H1 (cell line): ENCODE results near the gene MARS1. TPM values are rescaled to one million over a fixed set of nuclear protein-coding genes. Genes with fewer than 3 reads are reported as not detected.

Source experiments
- ASH2L ChIP-seq: fragments of 200-600, 300-600 bp; sonication (generic); IDR thresholded peaks from one replicate; pipeline ENCODE4 v1.7.1; 2017; ENCODE audit warnings: low read length
- CHD2 ChIP-seq: IDR thresholded peaks from 2 replicates; pipeline ENCODE4 v1.6.1; 2012; ENCODE audit warnings: low read length, improper control_type of control experiment
- CTBP2 ChIP-seq: IDR thresholded peaks from 2 replicates; pipeline ENCODE4 v1.7.0; 2011; ENCODE audit warnings: borderline replicate concordance, mild to moderate bottlenecking, moderate library complexity, mixed read lengths, low read length; ENCODE audit not compliant: insufficient read depth, insufficient read length
- E2F6 ChIP-seq: IDR thresholded peaks from 2 replicates; pipeline ENCODE4 v1.6.1; 2012; ENCODE audit warnings: inconsistent platforms
- EZH2 ChIP-seq: fragments of 200-600 bp; sonication (generic); IDR thresholded peaks from 2 replicates; pipeline ENCODE4 v1.7.1; 2012; ENCODE audit warnings: low read depth, mild to moderate bottlenecking, moderate library complexity, low read length, inconsistent platforms; ENCODE audit not compliant: severe bottlenecking
- FOSL1 ChIP-seq: IDR thresholded peaks from 2 replicates; pipeline ENCODE4 v1.6.1; 2011; ENCODE audit warnings: mild to moderate bottlenecking, low read depth, low read length, moderate library complexity; ENCODE audit not compliant: insufficient read depth
- KDM1A ChIP-seq: fragments of 200-600, 300-600 bp; sonication (generic); IDR thresholded peaks from 2 replicates; pipeline ENCODE4 v1.7.1; 2016; ENCODE audit warnings: mild to moderate bottlenecking, low read length, borderline replicate concordance
- MAFK ChIP-seq: IDR thresholded peaks from 2 replicates; pipeline ENCODE4 v1.6.1; 2012; ENCODE audit warnings: low read depth, mild to moderate bottlenecking, improper control_type of control experiment, low read length
- NANOG ChIP-seq: IDR thresholded peaks from 2 replicates; pipeline ENCODE4 v1.6.1; 2011; ENCODE audit warnings: low read length, low read depth, mild to moderate bottlenecking, inconsistent platforms; ENCODE audit not compliant: insufficient read depth, poor library complexity, severe bottlenecking
- NRF1 ChIP-seq: IDR thresholded peaks from 2 replicates; pipeline ENCODE4 v1.6.1; 2011; ENCODE audit warnings: mild to moderate bottlenecking, low read depth, low read length, improper control_type of control experiment
- POU5F1 ChIP-seq: IDR thresholded peaks from 2 replicates; pipeline ENCODE4 v1.6.1; 2011; ENCODE audit warnings: low read depth, mild to moderate bottlenecking, low read length, moderate library complexity
- RBBP5 ChIP-seq: IDR thresholded peaks from 2 replicates; pipeline ENCODE4 v1.7.1; 2012; ENCODE audit warnings: low read depth, mild to moderate bottlenecking, inconsistent platforms, low read length, moderate library complexity, borderline replicate concordance
- RNF2 ChIP-seq: fragments of 200-900, 300-1000 bp; sonication (generic); IDR thresholded peaks from 2 replicates; pipeline ENCODE4 v1.7.1; 2016; ENCODE audit warnings: borderline replicate concordance, low read depth, mild to moderate bottlenecking, antibody characterized with exemption, low read length; ENCODE audit not compliant: poor library complexity, severe bottlenecking; ENCODE audit errors: missing control alignments
- RXRA ChIP-seq: IDR thresholded peaks from 2 replicates; pipeline ENCODE4 v1.6.1; 2011; ENCODE audit warnings: low read depth, mild to moderate bottlenecking, low read length, moderate library complexity; ENCODE audit not compliant: insufficient read depth
- SAP30 ChIP-seq: fragments of 300-600 bp; sonication (generic); IDR thresholded peaks from 2 replicates; pipeline ENCODE4 v1.7.1; 2012; ENCODE audit warnings: low read length, moderate library complexity, mild to moderate bottlenecking, inconsistent platforms; ENCODE audit not compliant: insufficient read depth, insufficient replicate concordance
- SP2 ChIP-seq: IDR thresholded peaks from 2 replicates; pipeline ENCODE4 v1.6.1; 2012; ENCODE audit warnings: mild to moderate bottlenecking, low read length, inconsistent platforms
- SUZ12 ChIP-seq: fragments of 200-600 bp; sonication (generic); IDR thresholded peaks from 2 replicates; pipeline ENCODE4 v1.6.1; 2012; ENCODE audit warnings: mild to moderate bottlenecking, inconsistent platforms, low read length, moderate library complexity, mixed read lengths
- ZNF274 ChIP-seq: IDR thresholded peaks from 2 replicates; pipeline ENCODE4 v1.7.0; 2012; ENCODE audit warnings: low read length, borderline replicate concordance; ENCODE audit errors: extremely low read depth
- polyA plus RNA-seq, 7 experiments: library from polyadenylated mRNA; depleted of rRNA in 3 of 7; stranded (reverse) in 5 of 7; unstranded in 2 of 7; fragments of >200 nt in 5 of 7; fragments of 200-250 nt in 2 of 7; gene quantifications; 1 replicate in 5 of 7; 2 replicates in 1 of 7; 4 replicates in 1 of 7; pipeline versions ENCODE4 v1.2.1 to v1.2.3, GENCODE V29; 2011 to 2013; ENCODE audit warnings: missing spikeins in 2 of 7, mixed read lengths in 2 of 7
- total RNA-seq: library from RNA; stranded (reverse); fragmentation: NEBNext Ultra II Directional; extraction: Animal tissue kit (Norgen Biotek cat#: 25700); gene quantifications from 2 replicates; pipeline ENCODE4 v1.2.1, GENCODE V29; 2021
- TF ChIP-seq, protein P1 (sequence below), 3 experiments: IDR thresholded peaks; 1 replicate in 2 of 3; 2 replicates in 1 of 3; pipeline versions ENCODE4 v1.5.1 to v1.6.1; 2011; ENCODE audit warnings: low read length in 3 of 3, mild to moderate bottlenecking in 3 of 3, inconsistent platforms in 2 of 3, low read depth in 1 of 3, moderate library complexity in 1 of 3; ENCODE audit not compliant: insufficient read depth in 1 of 3; ENCODE audit errors: control extremely low read depth in 1 of 3

The MARS1 gene
- total and polyA plus RNA-seq, 2 of the 8 experiments (the other 6 are each of a cell fraction or from before 2014, with no cell fraction given) = 194 to 407 TPM

GRCh38 chr12:57475271-57476161, 12.4 kb upstream of the MARS1 start (continued):
- TF ChIP-seq E2F6 (peak; percentile 84), CTBP2 (no peak), NANOG (no peak), ASH2L (peak; percentile 59), MAFK (no peak), SP2 (no peak), POU5F1 (no peak), KDM1A (no peak), SUZ12 (peak; percentile 87), EZH2 (peak; percentile 89), NRF1 (no peak; the same call in 1 of the 2 replicates), ZNF274 (no peak), CHD2 (no peak), RXRA (no peak), RNF2 (peak; percentile 80), FOSL1 (no peak), RBBP5 (0 out of 2 replicates have a peak, but pooled peaks have one; percentile 20), SAP30 (no peak)
- TF ChIP-seq, protein P1, sequence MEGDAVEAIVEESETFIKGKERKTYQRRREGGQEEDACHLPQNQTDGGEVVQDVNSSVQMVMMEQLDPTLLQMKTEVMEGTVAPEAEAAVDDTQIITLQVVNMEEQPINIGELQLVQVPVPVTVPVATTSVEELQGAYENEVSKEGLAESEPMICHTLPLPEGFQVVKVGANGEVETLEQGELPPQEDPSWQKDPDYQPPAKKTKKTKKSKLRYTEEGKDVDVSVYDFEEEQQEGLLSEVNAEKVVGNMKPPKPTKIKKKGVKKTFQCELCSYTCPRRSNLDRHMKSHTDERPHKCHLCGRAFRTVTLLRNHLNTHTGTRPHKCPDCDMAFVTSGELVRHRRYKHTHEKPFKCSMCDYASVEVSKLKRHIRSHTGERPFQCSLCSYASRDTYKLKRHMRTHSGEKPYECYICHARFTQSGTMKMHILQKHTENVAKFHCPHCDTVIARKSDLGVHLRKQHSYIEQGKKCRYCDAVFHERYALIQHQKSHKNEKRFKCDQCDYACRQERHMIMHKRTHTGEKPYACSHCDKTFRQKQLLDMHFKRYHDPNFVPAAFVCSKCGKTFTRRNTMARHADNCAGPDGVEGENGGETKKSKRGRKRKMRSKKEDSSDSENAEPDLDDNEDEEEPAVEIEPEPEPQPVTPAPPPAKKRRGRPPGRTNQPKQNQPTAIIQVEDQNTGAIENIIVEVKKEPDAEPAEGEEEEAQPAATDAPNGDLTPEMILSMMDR (IDR thresholded peaks at IDR 0.05; ENCODE audit: control extremely low read depth in 1 of 3, insufficient read depth in 1 of 3, low read depth in 1 of 3, low read length in 3 of 3) = 0 out of 4 replicates have a peak, but pooled peaks of 1 of the 3 experiments have one; percentile 4
